ENCODE data around the gene HEYL. TPM values are rescaled to one million over a fixed set of nuclear protein-coding genes. Genes with fewer than 3 reads are reported as not detected.
A peak's percentile ranks its signal among the peaks of the same experiment; 100 is the strongest.

Gene HEYL
- total RNA-seq, 1 experiment from 2014 or later: 14.4 TPM

DNA sequence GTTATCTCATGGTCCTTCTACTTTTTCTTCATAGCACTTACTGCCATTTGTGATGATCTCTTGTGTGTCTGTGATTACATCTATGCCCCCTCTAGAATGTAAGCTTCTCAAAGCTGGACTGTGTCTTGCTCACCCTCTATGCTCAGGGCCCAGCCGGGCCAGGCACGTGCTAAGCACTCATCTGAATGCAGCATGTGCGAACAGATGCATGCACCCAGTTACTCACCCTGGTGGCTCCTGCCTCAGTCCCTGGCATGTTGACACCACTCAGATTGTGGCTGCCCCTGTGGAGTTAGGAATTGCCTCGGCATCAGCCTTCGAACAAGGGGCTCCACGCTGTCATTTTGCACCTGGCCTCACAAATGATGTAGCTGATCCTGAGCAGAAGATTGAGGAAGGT, 43.3 kb downstream of the HEYL start:
- H3K36me3 ChIP-seq: no peaks in the 10 kb centered on the region
- H3K27me3 ChIP-seq (replicated peaks): no peaks in the 10 kb centered on the region
- H3K9me3 ChIP-seq (replicated peaks): no peaks in the 10 kb centered on the region
- no peak for DNase-seq (ENCODE audit: low read depth in 1 of 2, low spot score in 2 of 2)
- H3K27ac ChIP-seq: no peak overlapping the region
- peaks cover 4% of the 10 kb centered on the region; the same call in 1 of the 2 replicates for H3K4me1 ChIP-seq (replicated peaks)
- H3K4me3 ChIP-seq: no peak overlapping the region

DNA sequence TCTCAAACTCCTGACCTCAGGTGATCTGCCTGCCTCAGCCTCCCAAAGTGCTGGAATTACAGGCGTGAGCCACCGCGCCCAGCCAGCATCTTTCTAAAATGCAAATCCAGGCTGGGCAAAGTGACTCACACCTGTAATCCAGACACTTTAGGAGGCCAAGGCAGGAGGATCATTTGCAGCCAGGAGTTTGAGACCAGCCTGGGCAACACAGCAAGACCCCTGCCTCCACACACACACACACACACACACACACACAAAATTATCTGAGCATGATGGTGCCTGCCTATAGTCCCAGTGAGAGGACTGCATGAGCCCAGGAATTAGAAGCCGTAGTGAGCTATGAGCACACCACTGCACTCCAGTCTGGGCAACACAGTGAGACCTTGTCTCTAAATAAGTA, 46.1 kb downstream of the HEYL start:
- 0 out of 2 replicates have a peak, but pooled peaks cover 3% of the 10 kb centered on the region for H3K4me1 ChIP-seq (replicated peaks)
- H3K27me3 ChIP-seq (replicated peaks): no peaks in the 10 kb centered on the region
- H3K4me3 ChIP-seq: no peak overlapping the region
- H3K27ac ChIP-seq: no peak overlapping the region
- H3K9me3 ChIP-seq (replicated peaks): no peaks in the 10 kb centered on the region
- DNase-seq (ENCODE audit: low read depth in 1 of 2, low spot score in 2 of 2): no peak
- H3K36me3 ChIP-seq: no peaks in the 10 kb centered on the region

GRCh38 chr1:39592069-39592468, 47.4 kb downstream of the HEYL start:
- H3K27ac ChIP-seq: no peak overlapping the region
- 0 out of 2 replicates have a peak, but pooled peaks cover 3% of the 10 kb centered on the region for H3K4me1 ChIP-seq (replicated peaks)
- no peaks in the 10 kb centered on the region for H3K9me3 ChIP-seq (replicated peaks)
- H3K27me3 ChIP-seq (replicated peaks): no peaks in the 10 kb centered on the region
- DNase-seq (ENCODE audit: low read depth in 1 of 2, low spot score in 2 of 2): no peak
- H3K4me3 ChIP-seq: no peak overlapping the region
- no peaks in the 10 kb centered on the region for H3K36me3 ChIP-seq

DNA sequence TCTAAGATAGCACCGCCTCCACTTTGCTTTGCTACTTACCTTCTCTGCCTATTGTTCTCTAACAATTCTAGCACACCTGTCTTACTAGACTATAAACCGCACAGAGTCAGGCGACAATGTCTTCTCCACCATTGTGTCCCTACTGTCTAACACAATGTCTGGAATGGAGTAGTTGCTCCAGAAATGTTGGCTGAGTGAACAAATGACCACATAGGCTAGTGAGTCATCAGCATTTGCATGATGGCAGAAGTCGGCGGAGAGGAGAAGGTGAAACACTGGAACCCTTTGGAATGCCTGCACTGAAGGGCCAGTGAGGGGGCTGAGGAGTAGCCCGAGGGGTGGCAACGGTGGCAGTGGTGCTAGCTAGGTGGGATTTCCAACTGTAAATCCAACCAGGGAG, 48.9 kb downstream of the HEYL start:
- no peak overlapping the region for H3K4me3 ChIP-seq

GRCh38 chr1:39585933-39586332, 53.5 kb downstream of the HEYL start:
- H3K36me3 ChIP-seq: no peaks in the 10 kb centered on the region
- H3K27ac ChIP-seq: no peak overlapping the region
- H3K4me1 ChIP-seq (replicated peaks): 0 out of 2 replicates have a peak, but pooled peaks cover 3% of the 10 kb centered on the region
- H3K9me3 ChIP-seq (replicated peaks): no peaks in the 10 kb centered on the region
- no peaks in the 10 kb centered on the region for H3K27me3 ChIP-seq (replicated peaks)
- H3K4me3 ChIP-seq: no peak overlapping the region
- no peak for DNase-seq (ENCODE audit: low read depth in 1 of 2, low spot score in 2 of 2)

More for the DNA sequence above, 48.9 kb downstream of the HEYL start:
- no peak for DNase-seq (ENCODE audit: low read depth in 1 of 2, low spot score in 2 of 2)
- H3K36me3 ChIP-seq: no peaks in the 10 kb centered on the region
- 0 out of 2 replicates have a peak, but pooled peaks cover 3% of the 10 kb centered on the region for H3K4me1 ChIP-seq (replicated peaks)
- H3K27ac ChIP-seq: no peak overlapping the region
- no peaks in the 10 kb centered on the region for H3K9me3 ChIP-seq (replicated peaks)
- H3K27me3 ChIP-seq (replicated peaks): no peaks in the 10 kb centered on the region

DNA sequence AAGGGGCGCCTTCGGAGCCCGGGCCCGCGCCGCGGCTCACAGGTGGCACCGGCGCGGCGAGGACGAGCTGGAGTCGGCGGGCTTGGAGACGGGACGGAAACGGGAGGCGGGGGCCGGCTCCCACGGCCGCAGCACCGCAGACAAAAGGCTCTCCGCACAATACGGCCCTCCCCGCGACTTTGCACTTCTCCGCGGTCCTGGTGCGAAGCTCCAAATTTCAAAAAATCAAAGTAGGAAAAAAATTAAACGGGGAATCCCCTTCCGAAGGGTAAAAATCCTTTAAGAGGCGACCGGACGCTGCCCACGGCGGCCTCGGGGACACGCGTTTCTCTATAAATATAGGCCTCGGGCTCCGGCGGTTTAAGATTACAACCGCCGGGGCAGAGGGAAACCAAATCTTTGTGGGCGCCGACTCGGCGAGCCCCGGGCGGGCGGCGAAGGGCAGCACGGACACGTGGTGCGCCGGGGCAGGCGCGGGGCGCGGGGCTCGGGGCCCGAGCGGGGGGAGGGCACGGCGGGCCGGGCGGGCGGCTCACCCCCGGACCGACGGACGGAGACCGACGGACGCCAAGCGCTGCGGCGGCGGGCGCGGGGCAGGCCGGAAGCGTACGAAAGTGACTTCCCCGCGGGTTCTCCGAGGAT, 63.3 kb downstream of the HEYL start:
- DNase-seq (ENCODE audit: low read depth in 1 of 2, low spot score in 2 of 2): peak in 1 of 2 experiments; percentile 31
- Histone ChIP-seq H3K27me3 (replicated peaks) (no peaks in the 10 kb centered on the region), H3K4me3 (peak overlapping the region; percentile 61), H3K27ac (peak overlapping the region; percentile 71), H3K9me3 (replicated peaks) (0 out of 2 replicates have a peak, but pooled peaks cover 2% of the 10 kb centered on the region), H3K36me3 (peaks cover 49% of the 10 kb centered on the region), H3K4me1 (replicated peaks) (peaks cover 26% of the 10 kb centered on the region)

DNA sequence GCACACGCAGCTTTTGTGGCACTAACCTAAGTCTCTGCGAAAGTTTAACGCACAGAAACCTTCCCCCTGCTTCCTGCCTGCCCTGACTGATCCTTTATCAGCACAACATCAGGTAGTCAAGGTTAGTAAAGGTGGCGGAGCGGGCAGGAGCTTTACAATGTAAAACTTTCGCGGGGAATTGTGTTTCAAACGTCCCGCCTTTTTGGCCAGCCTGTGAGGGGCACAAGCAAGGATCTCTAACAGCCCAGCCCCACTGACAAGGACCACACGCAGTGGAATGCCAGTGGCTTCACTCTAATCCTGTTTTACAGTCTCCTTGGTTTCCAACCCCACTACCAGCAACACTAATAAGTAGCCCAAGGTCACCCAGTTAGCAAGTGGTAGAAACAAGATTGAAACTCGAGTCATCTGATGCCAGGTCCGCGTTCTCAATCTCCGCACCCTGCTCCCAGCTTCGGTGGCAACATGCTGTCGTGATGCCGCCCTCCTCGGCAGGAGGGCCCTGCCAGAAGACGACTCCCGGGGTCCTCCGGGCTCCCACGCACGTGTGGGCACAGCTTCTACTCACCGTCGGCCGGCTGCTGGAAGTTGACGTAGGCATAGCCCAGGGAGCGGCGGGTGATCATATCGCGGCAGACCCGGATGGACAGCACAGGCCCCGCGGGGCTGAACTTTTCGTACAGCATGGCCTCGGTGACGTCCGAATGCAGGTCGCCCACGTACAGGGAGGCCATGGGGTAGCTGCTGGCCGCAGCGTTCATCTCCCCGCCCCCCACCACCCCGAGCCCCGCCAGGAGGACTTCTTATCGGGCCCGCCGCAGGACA, 64.0 kb downstream of the HEYL start:
- Histone ChIP-seq H3K9me3 (replicated peaks) (0 out of 2 replicates have a peak, but pooled peaks cover 2% of the 10 kb centered on the region), H3K4me3 (peak overlapping the region; percentile 61), H3K27ac (peak overlapping the region; percentile 71), H3K27me3 (replicated peaks) (no peaks in the 10 kb centered on the region), H3K4me1 (replicated peaks) (peaks cover 32% of the 10 kb centered on the region), H3K36me3 (peaks cover 56% of the 10 kb centered on the region)
- DNase-seq (ENCODE audit: low read depth in 1 of 2, low spot score in 2 of 2): peak; percentile 62 to 73

DNA sequence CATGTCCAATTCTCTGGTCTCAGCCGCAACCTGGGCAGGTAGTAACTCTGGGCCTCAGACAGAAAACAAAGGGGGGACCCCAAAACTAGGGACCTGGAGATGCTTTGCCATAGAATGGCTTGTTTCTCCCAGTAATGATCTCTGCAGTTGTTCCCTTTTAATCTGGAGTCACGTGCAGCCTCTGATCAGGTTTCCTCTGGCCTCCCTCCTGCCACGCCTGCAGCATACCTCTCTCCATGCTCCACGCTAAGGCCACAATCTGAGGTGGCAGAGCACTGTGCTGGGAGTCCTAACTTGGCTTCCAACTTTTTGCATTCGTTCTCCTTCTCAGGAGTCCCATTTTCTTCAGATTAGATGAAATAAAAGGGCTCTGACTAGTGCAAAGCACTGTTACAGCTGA, 64.8 kb downstream of the HEYL start:
- Histone ChIP-seq H3K27me3 (replicated peaks) (no peaks in the 10 kb centered on the region), H3K36me3 (peaks cover 63% of the 10 kb centered on the region), H3K9me3 (replicated peaks) (0 out of 2 replicates have a peak, but pooled peaks cover 2% of the 10 kb centered on the region), H3K4me3 (peak overlapping the region; percentile 61), H3K27ac (peak overlapping the region; percentile 71; the same call in 1 of the 2 replicates), H3K4me1 (replicated peaks) (peaks cover 32% of the 10 kb centered on the region)
- DNase-seq (ENCODE audit: low read depth in 1 of 2, low spot score in 2 of 2): no peak

Other genes starting within 250 kb of the HEYL start
- not detected in 2 replicates for gene BMP8A, start 148.0 kb downstream of the HEYL start, total RNA-seq (2014; rRNA removed; shearing (Covaris generic))
- 93.2 and 99.1 TPM in 2 replicates for gene PABPC4, start 62.9 kb downstream of the HEYL start, total RNA-seq (2014; rRNA removed; shearing (Covaris generic))
- not detected in 2 replicates for gene NT5C1A, start 32.5 kb upstream of the HEYL start, total RNA-seq (2014; rRNA removed; shearing (Covaris generic))
- gene HPCAL4, start 51.8 kb upstream of the HEYL start, total RNA-seq (2014; rRNA removed; shearing (Covaris generic)): 0.06 and 0.13 TPM in 2 replicates
- gene PPIE, start 99.2 kb upstream of the HEYL start, total RNA-seq (2014; rRNA removed; shearing (Covaris generic)): 43.0 and 48.7 TPM in 2 replicates
- gene OXCT2, start 131.7 kb upstream of the HEYL start, total RNA-seq (2014; rRNA removed; shearing (Covaris generic)): 0.13 and 0.44 TPM in 2 replicates
- gene BMP8B, start 149.2 kb upstream of the HEYL start, total RNA-seq (2014; rRNA removed; shearing (Covaris generic)): 0.08 TPM in 1 of 2 replicates, not detected in the other
- 25.7 and 33.5 TPM in 2 replicates for gene TRIT1, start 243.9 kb upstream of the HEYL start, total RNA-seq (2014; rRNA removed; shearing (Covaris generic))